Measurements from ENCODE around the gene TMEM269. TPM values are rescaled to one million over a fixed set of nuclear protein-coding genes. Genes with fewer than 3 reads are reported as not detected.

Gene TMEM269
- polyA plus RNA-seq, 3 donors, result 0.07 TPM; not detected in 2

GRCh38 chr1:42847721-42848460, 63.1 kb downstream of the TMEM269 start:
- Histone ChIP-seq H3K9ac (ENCODE audit: insufficient read depth, low read length, poor library complexity, severe bottlenecking) (no peak overlapping the region), H3K36me3 (replicated peaks in 1 of 2; ENCODE audit: control insufficient read depth in 1 of 2, insufficient read depth in 2 of 2, low read length in 2 of 2) (peaks cover 16 to 40% of the 10 kb centered on the region in 2 donors)

More at GRCh38 chr1:42847721-42848460, 63.1 kb downstream of the TMEM269 start:
- Mint-ChIP-seq H3K27me3 (ENCODE audit: low read depth in 3 of 3) (peaks cover 0 to 1% (median 0%) of the 10 kb centered on the region in 3 donors), H3K9me3 (peaks cover 0 to 7% (median 4%) of the 10 kb centered on the region in 7 donors), H3K4me1 (peaks cover 24% of the 10 kb centered on the region), H3K36me3 (peaks cover 34 to 36% of the 10 kb centered on the region in 2 donors), H3K27ac (no peak overlapping the region), H3K4me3 (peak overlapping the region in 1 of 2 donors; percentile 95)
- no peak overlapping the region for H3K4me2 ChIP-seq (replicated peaks; ENCODE audit: extremely low read depth, low read length, poor library complexity, severe bottlenecking)
- intact Hi-C loops (cut with micrococcal nuclease), result loop anchor here (5.0 to 10.0 kb wide), 5 partner anchors 36 to 327 kb away; partner anchors contain the start of genes C1orf50 (in 2 of the 2), P3H1 (in 2 of the 2), CFAP57 (in 1 of the 2) and EBNA1BP2 (in 1 of the 2)
- no peaks in the 10 kb centered on the region for H3K27me3 ChIP-seq (ENCODE audit: control insufficient read depth in 2 of 2, insufficient read depth in 2 of 2, low read length in 2 of 2)
- peaks cover 14% of the 10 kb centered on the region for H3K79me2 ChIP-seq (ENCODE audit: insufficient read depth, low read length)
- H3K4me1 ChIP-seq (ENCODE audit: control insufficient read depth in 1 of 2, insufficient read depth in 2 of 2, low read length in 2 of 2), result peaks cover 14 to 20% of the 10 kb centered on the region in 2 donors
- 100% methylated on average over 3 of the region's 6 CpGs for WGBS (ENCODE audit: insufficient coverage)
- H2AFZ ChIP-seq (ENCODE audit: insufficient read depth, low read depth, low read length, poor library complexity, severe bottlenecking), result no peak overlapping the region
- H3K9me3 ChIP-seq (replicated peaks in 1 of 2; ENCODE audit: control insufficient read depth in 1 of 2, insufficient read depth in 1 of 2, low read length in 2 of 2), result peaks cover 0 to 7% of the 10 kb centered on the region in 2 donors
- DNase-seq, result no peak
- no peaks in the 10 kb centered on the region for H4K20me1 ChIP-seq (ENCODE audit: insufficient read depth, low read length)
- H3K27ac ChIP-seq (ENCODE audit: low read depth in 1 of 2, low read length in 2 of 2), result no peak overlapping the region
- TF ChIP-seq CTCF (IDR thresholded peaks at IDR 0.05), result no peak
- peak overlapping the region in 1 of 3 experiments; percentile 91 for H3K4me3 ChIP-seq (replicated peaks in 1 of 3; ENCODE audit: low read depth in 2 of 3, low read length in 3 of 3)

Measured in CD14-positive monocyte (primary cell).